T follicular helper cell (primary cell): ENCODE measurements around the gene EMX2.

Source experiments
- DNase-seq: peaks from one replicate; pipeline ENCODE4 v3.0.0-alpha.2; 2020; ENCODE audit warnings: low read depth

Gene EMX2

DNA sequence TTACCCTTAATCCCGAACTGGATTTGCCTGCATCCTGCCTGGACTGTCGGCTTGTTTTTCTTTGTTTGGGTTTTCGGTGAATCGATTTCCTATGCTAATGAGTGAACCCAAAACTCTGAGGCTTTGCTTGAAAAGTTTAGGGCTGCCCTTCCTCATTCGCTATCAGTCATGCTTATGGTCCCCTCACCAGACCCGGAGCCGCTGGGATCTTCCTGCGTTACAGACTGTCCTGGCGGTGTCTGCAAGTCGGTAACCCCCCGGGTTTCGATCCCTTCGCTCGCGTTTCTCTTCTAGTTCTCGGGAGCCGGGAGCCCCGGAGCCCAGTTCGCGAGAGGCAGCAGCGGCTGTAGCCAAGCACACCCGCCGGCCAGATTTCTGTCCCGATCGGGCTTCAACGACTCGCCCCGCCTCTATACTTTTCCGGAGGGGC is 2.2 kb downstream of the EMX2 start:
- no peak for DNase-seq

DNA sequence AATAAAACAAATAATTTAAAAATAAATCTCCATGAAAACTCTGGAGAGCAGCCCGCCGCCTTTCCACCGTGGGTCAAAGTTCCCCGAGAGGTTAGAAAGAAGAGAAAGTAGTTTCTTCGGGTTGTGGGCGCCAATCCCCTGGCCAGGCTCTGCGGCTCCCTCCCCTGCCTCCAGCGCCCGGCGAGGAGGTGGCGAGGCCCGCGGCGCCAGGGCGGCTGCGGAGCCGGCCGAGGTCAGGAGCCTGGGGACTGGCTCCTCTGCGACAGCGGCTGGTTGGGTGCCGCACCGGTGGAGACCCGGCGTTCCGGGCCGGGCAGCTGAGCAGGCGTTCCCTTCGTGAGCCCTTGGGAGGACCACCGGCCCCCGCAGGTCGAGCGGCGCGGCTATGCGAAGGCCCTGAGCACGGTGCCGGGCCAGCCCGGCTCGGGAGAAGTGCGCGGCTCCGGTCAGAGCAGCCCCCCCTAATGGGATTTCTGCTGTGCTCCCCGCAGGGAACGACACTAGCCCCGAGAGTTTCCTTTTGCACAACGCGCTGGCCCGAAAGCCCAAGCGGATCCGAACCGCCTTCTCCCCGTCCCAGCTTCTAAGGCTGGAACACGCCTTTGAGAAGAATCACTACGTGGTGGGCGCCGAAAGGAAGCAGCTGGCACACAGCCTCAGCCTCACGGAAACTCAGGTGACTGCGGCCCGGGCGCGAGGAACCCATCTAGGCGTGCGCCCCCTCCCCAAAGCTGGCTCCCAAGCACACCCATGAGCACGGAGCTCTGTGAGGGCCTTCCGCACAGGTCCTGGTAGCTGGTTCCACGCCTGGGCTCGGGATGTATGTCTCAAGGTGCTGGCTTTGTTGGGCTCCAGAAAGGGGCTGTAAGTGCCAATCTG is 2.8 kb downstream of the EMX2 start:
- DNase-seq = no peak

DNA sequence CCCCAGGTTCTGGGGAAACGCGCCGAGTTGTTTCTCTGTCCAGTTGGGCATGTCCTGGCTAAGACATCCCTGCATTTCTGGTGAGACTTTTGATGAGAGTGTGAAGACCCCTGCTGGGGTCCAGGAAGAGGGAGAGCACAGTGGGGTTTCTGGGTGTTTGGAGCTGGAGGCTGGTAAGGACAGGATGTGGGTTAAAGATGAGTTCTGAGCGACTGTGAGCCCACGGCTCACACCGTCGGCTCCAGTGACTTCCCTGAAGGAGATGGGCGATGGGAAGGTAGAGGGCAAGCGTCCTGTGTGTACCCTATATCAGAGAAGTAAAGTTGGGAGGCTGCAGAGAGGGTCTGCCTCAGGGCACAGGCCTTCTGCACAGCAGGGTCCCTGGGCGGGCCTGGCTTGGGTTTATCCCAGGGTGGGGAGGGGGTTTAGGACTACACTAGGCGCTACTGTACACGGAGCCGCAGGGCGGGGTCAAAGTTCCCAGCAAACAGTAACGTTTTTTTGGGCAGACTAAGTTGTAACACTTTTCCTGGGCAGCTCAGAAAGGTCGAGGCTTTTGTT is 3.6 kb downstream of the EMX2 start:
- no peak for DNase-seq

DNA sequence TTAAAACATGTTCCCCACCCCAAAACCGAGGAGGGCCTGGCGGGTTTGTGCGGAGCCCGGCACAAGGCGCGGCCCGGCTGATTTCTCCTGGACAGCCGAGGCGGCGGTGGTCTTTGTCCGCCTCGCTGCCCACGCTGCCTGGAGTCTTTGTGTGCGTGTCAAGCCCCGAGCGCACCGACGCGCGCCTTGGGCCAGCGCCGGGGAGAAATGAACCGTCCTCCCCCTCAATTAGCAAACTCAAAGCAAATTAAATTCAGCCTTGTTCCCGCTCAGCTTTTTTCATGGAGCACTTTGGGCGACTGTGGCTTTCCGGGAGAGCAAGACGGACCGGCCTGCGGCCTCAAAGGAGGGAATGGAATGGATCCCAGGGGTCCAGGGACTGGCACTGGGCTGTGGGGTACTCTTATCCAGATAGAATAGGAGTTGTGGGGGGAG is 4.1 kb downstream of the EMX2 start:
- no peak for DNase-seq

DNA sequence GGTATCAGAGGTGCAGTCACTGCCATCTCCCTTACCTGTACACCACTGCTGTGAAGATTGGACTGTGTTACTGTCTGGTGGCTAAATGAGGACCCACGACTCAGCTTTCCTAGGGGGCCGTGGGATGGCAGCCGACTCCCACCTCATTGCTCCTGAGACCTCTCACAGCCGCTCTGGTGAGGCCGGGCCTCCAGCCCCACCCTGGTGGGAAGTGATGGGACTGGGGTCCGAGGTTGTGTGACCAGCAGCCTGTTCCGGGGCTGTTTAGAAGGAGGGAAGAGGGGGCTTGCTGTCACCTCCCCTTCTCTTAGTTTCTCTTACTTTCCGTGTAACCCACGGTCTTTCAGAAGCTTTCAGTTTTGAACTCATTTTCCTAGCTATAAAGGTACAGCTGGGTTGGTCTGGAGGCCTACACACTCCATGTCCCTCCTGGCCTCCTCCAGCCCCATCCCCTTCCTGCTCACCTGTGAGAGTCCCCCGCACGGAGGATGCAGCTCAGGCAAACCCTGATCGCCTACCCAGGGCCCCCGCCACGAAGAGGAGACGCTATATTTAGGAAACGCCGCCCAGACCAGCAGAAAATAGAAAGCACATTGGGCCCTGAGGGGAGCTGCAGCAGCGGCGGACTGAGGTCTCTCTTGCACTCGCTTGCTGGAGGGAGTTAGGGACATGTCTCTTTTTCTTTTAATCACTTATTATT is 4.6 kb downstream of the EMX2 start:
- DNase-seq = no peak

DNA sequence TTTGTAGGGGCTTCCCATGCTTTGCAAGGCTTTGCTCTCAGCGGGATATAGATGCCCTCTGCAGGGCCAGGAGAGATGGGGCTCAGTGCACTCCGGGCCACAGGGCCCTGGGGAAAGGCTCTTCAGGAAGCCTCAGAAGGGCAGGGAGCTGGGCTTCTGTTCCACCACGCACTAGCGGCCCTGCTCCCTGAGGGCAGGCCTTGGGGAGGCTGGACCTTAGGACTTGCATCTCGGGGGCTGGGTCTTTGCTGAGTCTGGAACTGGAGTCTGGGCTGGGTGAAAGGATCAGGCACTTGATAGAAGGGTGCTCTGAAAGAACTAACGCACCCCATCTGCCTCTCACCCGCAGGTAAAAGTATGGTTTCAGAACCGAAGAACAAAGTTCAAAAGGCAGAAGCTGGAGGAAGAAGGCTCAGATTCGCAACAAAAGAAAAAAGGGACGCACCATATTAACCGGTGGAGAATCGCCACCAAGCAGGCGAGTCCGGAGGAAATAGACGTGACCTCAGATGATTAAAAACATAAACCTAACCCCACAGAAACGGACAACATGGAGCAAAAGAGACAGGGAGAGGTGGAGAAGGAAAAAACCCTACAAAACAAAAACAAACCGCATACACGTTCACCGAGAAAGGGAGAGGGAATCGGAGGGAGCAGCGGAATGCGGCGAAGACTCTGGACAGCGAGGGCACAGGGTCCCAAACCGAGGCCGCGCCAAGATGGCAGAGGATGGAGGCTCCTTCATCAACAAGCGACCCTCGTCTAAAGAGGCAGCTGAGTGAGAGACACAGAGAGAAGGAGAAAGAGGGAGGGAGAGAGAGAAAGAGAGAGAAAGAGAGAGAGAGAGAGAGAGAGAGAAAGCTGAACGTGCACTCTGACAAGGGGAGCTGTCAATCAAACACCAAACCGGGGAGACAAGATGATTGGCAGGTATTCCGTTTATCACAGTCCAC is 5.4 kb downstream of the EMX2 start:
- DNase-seq = no peak

DNA sequence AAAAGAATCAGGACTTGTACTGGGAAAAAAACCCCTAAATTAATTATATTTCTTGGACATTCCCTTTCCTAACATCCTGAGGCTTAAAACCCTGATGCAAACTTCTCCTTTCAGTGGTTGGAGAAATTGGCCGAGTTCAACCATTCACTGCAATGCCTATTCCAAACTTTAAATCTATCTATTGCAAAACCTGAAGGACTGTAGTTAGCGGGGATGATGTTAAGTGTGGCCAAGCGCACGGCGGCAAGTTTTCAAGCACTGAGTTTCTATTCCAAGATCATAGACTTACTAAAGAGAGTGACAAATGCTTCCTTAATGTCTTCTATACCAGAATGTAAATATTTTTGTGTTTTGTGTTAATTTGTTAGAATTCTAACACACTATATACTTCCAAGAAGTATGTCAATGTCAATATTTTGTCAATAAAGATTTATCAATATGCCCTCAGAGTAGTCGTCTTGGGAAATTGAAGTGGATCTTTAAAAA is 6.6 kb downstream of the EMX2 start:
- DNase-seq = no peak

DNA sequence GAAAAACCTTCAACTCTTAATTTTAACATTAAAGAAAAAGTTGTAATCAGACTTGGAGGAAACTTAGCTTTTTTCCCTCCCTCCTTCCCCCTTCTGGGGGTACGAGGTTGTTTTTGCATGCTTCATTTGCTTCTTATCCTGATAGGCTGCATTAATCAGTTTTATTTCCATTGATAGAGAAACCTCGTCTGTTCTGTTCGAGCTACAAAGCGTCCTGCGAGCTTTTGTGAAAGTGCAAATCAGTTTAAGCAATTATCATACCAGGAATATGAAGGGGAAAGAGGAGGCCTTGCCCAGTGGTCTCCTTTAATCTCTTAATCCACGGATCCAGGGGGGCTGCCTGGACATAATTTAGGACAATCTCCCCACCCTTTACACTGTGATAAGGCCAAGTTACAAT is 7.5 kb downstream of the EMX2 start:
- no peak for DNase-seq

DNA sequence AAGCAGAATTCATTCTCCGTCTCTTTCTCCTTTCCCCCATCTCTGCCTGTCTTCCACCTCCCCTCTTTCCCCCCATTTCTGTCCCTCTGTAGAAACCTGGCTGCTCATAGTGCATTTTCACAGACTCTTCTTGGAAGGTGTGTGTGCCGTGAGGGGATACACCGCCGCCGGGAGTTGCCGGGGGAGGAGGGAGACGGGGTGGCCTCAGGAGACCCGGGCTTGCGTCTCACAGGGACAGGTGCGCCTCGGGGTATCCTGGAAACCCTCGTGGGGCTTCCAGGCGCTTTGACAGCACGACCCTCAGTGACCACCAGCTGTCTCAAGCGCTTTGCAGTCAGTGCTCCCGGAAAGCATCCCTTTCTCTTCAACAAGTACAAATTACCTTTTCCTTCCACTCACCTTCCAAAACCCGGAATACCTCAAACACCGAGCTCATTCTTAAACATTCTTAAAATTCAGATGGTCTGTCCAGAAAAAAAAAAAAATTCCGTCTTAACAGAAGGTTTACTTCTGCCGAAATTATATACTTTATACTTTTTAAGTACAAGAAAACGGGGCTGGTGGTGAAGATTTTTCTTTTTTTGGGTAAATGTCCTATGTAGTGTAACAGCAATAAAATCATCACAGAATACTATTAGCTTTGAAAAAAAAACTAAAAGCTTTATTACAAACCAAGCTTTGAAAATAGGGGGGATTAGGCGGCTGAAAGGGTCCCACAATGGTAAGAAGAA is 8.2 kb downstream of the EMX2 start:
- DNase-seq = no peak

DNA sequence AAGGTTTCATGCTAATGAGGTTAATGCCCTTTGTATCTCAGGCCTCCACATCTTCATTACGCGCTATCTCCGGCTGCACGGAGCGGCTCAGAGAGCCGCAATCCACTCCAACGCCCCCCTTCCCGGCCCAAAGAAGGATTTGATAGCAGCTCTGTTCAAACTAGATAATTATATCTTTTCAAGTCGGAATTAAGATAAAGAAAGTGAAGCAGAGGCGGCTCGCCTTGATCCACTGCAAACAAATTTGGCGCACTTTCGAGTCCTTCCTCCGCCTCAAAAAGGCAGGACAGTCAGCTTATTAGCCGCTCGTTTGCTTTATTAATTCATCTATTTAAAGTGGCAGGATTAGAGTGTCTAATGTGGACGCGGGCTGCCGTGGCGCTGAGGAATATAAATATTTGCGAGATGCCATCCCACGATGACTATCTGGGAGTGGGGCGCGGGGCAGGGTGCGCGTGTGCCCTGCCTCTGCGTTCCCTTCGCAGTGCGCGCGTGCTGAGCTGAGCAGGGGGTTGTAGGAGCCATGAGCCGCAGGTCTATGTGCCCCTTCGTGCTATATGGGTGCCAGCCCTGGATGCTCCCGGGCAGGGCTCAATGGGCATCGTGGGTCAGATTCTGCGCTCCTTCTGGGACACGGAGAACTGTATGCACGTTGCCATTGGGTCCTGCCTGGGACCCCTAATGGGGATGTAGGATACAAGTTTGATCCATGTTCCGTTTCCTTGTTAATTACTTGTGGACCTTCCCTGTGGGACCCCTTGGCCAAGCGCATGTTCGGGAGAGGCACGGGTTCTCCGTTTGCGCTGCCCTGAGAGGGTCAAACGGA is 9.0 kb downstream of the EMX2 start:
- DNase-seq = no peak

DNA sequence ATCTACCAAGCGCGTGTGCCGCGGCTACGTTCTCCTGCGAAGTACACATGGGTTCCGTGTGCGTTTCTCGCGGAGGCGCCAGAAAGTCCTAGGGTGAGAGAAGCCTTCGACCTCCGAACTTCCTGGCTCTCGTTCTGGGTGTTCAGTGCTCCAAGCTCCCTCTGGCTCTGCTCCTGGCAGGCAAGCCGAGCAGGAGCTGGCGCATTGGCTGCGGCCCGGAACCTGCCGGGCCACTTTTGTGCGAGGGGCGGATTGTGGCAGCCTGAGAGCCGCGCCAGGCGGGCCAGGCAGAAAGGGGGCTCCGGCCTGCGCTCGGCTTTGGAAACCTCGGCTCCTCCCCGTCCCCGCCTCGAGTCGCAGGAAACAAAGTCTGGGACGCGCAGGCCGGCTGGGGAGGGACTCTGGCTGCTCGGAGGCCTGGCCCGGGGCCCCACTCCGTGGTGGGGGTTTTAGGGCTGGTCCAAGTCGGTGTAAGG is 9.6 kb downstream of the EMX2 start:
- no peak for DNase-seq

DNA sequence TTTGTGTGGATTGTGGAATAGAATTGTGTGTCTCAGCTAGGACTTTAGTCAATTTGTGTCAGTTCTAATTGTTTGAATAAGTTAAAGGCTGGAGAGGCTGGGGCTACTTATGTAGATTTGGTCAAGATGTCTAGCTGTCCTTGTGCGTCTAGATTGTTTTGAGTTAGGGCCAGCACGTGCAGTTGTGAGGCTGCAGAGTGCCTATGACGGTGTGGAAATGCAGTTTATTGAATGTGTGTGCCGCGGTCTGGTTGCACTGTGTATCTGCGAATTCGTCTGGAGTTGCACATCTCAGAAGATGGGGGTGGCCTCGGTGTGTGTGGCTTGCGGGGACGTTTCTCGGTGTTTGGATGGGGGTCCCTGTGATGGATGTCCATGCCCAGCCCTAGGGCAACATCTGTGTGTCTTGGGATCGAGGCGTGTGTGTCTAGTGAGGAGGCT is 10.2 kb downstream of the EMX2 start:
- DNase-seq = no peak

DNA sequence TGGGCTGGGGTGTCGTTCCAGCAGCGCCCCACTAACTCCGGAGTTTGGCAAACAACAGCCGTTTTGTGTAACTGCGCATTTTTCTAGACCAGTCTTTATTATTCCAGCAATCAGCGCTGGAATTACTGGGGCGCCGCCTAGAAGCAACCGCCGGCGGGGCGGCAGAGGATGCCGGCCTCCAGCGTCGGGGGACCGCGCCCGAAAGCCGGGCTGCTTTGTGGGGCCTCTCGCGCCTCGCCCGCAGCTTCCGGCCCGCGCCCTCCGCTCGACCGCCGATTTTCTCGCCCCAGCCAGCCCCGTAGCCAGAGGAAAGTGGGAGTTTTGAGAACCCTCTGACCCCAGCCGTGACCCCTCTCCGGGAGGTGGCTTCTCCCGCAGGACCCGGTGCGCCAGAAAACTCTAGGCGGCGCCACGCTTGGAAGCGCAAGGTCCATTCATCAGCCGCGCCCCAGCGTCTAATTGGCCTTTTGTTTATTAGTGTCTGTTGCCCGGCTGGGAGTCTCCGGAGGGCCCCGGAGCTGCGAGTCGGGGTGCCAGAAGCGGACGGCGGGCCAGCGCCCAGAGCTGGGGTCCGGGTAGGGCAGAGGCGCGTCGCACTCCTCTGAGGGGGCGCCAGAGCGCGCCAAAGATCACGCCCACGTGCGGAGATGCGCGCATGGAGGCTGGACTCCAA is 10.7 kb downstream of the EMX2 start:
- DNase-seq = no peak

DNA sequence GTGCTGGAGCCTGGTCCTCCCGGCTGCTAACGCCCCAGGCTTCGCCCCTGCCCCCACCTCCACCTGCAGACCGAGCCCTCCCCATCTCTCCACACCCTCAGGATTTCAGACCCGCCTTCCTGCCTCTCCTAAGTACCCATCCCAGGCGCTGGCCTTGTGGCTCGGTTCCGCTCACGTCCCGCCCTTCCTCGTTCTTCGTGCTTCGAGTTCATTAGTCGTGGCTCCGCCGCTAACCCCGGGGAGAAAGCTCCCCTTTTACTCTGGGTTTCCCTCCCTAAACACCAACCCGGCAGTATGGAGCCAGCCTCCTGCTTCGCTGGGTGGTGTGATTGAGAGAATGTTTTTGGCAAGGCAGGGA is 11.2 kb downstream of the EMX2 start:
- no peak for DNase-seq

DNA sequence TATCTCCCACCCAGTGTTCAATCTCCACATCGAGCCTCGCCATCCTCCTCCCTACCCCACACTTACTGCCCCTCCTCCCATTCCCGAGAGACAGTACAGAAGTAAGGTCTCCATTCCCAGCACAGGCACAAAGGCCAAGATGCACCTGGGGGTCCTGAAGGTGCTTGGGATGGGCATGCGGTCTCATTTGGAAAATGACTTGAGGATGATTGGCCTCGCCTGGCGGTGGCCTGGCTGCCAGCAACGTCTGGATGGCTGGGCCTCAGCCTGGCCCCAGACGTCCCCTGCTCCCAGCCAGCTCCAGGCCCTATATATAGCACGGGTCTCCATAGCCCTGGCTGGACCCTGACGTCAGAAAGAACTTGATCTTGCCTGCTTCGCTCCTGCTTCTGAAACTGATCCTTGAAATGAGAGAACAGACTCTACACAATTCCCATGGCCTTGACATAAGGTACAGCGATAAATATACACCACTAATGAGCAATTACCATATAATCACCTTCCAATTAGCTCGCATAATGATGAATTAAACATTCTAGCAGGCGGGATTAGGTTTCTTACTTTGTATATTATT is 11.8 kb downstream of the EMX2 start:
- DNase-seq = no peak

DNA sequence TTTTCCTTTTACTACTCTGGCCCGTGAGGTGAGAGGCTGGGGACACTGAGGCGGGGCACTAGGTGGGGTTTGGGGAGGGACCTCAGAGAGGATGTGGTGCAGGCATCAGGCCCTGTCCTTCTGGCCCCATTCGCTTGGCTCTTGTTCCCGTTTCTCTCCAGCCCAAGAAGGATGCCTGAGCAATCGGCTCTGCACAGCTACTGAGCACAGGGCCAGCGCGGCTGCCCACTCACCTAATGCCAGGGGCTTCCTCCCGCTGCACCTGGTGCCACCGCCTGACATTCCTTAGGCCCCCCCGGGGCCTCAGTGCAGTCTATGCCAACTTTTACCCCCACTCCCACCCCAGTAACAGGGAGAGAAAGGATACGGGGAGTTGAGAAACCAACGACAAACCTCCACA is 12.5 kb downstream of the EMX2 start:
- DNase-seq = no peak

DNA sequence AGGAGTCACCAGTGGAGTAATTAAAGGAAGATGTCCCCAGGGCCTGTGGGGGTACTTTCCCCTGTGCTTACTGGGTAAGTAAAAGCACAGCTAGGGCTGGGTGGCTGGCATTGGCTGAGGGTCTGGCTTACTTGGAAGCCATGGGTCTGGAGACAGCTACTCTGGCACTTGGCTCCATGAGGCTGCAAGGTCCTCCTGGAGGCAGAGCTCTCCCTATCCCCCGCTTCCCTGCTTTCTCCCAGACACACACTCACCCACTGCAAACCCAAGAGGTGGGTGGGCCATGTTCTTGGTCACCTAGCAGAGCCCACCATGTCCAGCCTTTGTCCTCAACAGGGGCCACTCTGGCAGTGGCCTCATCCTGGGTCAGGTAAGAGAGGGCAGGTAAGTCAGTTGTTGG is 13.3 kb downstream of the EMX2 start:
- DNase-seq = no peak

DNA sequence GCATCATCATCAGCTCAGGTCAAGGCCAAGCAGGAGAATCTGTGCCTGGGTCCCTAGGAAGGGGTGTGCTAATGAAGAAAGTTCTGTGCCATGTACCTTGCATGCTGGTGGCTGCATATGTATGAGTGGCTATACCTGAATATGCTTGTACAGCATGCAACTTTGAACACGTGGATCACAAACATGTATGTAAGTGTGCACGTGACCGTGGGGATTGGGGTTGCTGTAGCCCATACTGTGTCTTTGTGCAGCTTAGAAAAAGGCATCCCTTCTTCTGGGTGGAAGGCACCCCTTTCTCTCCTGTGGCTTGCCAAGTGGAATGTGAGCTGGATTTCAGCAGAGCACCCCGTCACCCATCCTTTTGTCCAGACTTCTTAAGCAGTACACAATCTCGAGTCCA is 13.8 kb downstream of the EMX2 start:
- no peak for DNase-seq

DNA sequence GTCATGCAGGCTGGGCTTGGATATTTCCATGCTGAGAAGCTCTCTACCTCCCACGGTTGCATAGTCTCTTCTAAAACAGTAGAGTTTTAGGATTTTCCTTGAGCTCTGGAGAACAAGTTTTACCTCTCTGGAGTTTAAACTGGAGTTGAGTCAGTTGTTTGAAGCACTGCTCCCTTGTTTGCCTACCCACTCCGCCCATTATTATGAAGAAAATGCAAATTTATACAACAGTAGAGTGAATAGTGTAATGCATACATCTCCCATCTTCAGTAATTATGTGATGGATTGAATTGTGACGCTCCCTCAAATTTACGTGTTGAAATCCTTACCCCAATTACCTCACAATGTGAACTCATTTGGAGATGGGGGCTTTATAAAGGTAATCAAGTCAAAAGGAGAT is 17.2 kb downstream of the EMX2 start:
- DNase-seq = no peak
